ENCODE data around the gene FHIT.

The FHIT gene

DNA sequence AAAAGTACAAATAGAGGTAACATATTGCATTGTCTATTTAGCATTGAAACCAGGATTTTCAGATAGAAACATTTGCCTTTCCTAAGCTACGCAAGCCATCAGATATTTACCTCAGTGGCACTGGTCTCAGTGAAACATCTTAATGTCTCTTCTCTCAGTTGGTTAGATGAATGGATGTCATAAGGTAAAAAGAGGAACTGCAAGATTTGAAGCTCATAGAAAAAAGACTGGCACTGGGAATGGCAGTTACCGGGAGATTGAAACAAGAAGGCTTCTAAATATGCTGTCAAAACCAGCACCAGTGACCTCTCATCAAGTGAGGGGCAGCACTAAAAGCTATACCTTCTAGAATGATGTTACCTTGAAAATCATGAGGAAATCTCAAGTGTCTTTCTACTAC lies 486.4 kb downstream of the FHIT start:
- TF ChIP-seq, protein P1, sequence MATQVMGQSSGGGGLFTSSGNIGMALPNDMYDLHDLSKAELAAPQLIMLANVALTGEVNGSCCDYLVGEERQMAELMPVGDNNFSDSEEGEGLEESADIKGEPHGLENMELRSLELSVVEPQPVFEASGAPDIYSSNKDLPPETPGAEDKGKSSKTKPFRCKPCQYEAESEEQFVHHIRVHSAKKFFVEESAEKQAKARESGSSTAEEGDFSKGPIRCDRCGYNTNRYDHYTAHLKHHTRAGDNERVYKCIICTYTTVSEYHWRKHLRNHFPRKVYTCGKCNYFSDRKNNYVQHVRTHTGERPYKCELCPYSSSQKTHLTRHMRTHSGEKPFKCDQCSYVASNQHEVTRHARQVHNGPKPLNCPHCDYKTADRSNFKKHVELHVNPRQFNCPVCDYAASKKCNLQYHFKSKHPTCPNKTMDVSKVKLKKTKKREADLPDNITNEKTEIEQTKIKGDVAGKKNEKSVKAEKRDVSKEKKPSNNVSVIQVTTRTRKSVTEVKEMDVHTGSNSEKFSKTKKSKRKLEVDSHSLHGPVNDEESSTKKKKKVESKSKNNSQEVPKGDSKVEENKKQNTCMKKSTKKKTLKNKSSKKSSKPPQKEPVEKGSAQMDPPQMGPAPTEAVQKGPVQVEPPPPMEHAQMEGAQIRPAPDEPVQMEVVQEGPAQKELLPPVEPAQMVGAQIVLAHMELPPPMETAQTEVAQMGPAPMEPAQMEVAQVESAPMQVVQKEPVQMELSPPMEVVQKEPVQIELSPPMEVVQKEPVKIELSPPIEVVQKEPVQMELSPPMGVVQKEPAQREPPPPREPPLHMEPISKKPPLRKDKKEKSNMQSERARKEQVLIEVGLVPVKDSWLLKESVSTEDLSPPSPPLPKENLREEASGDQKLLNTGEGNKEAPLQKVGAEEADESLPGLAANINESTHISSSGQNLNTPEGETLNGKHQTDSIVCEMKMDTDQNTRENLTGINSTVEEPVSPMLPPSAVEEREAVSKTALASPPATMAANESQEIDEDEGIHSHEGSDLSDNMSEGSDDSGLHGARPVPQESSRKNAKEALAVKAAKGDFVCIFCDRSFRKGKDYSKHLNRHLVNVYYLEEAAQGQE (IDR thresholded peaks at IDR 0.05; ENCODE audit: insufficient read depth in 1 of 2, low read depth in 2 of 2, low read length in 2 of 2): no peak
- TF ChIP-seq SIN3A (IDR thresholded peaks at IDR 0.05; ENCODE audit: borderline replicate concordance, insufficient read depth, low read length): no peak
- no peak for TF ChIP-seq POLR2AphosphoS5 (IDR thresholded peaks at IDR 0.05; ENCODE audit: low read depth, low read length)
- no peak for TF ChIP-seq FOXP2 (optimal IDR thresholded peaks at IDR 0.05; ENCODE audit: borderline replicate concordance, extremely low read depth, extremely low read length, insufficient read depth)
- no peak for TF ChIP-seq TAF1 (IDR thresholded peaks at IDR 0.05; ENCODE audit: borderline replicate concordance, insufficient read depth, low read length)

DNA sequence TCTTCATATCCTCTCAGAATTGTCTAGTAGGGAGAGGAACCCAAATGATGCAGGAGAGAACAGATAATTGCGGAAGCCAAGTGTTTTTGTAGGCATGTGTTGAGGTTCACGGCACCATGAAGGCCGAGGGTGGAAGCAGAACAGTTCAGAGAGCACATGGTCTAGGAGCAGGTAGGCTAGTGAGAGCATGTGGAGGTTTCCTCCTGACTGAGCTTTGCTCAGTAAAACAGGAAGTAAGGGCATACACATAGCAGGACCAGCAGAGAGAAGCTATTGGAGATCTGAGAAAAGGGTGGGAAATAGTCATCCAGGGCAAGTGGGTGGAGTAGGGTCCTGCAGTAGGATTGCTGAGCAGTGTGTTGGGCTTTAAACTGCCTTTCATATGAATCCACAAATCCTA lies 491.1 kb downstream of the FHIT start:
- TF ChIP-seq POLR2AphosphoS5 (IDR thresholded peaks at IDR 0.05; ENCODE audit: low read depth, low read length) (no peak), TAF1 (IDR thresholded peaks at IDR 0.05; ENCODE audit: borderline replicate concordance, insufficient read depth, low read length) (no peak), SIN3A (IDR thresholded peaks at IDR 0.05; ENCODE audit: borderline replicate concordance, insufficient read depth, low read length) (no peak), FOXP2 (optimal IDR thresholded peaks at IDR 0.05; ENCODE audit: borderline replicate concordance, extremely low read depth, extremely low read length, insufficient read depth) (no peak)
- TF ChIP-seq, protein P1 (IDR thresholded peaks at IDR 0.05; ENCODE audit: insufficient read depth in 1 of 2, low read depth in 2 of 2, low read length in 2 of 2): no peak

- TF ChIP-seq, protein P1 (IDR thresholded peaks at IDR 0.05; ENCODE audit: insufficient read depth in 1 of 2, low read depth in 2 of 2, low read length in 2 of 2): no peak
- TF ChIP-seq TAF1 (IDR thresholded peaks at IDR 0.05; ENCODE audit: borderline replicate concordance, insufficient read depth, low read length): no peak
- no peak for TF ChIP-seq POLR2AphosphoS5 (IDR thresholded peaks at IDR 0.05; ENCODE audit: low read depth, low read length)
- TF ChIP-seq FOXP2 (optimal IDR thresholded peaks at IDR 0.05; ENCODE audit: borderline replicate concordance, extremely low read depth, extremely low read length, insufficient read depth): no peak
- no peak for TF ChIP-seq SIN3A (IDR thresholded peaks at IDR 0.05; ENCODE audit: borderline replicate concordance, insufficient read depth, low read length)
Measured at GRCh38 chr3:60759439-60759838, 491.8 kb downstream of the FHIT start.

DNA sequence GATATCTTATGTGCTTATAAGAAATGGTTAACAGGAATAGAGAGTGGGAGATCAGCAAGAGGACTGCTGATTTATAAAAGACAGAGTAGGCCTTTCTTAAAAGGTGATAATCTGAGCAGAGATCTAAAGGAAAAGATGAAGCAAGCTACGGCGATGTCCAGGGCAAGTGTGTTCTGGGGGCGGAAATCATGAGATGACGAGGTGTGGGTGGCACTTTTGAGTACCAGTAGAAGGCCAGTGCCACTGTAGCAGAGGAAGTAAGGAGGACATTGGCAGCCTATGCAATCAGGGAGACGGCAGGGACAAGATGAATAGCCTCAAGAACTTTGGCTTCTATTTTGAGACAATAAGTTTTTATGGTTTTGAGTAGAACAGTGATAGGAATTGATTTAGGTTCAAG lies 492.4 kb downstream of the FHIT start:
- TF ChIP-seq, protein P1 (IDR thresholded peaks at IDR 0.05; ENCODE audit: insufficient read depth in 1 of 2, low read depth in 2 of 2, low read length in 2 of 2): no peak
- no peak for TF ChIP-seq FOXP2 (optimal IDR thresholded peaks at IDR 0.05; ENCODE audit: borderline replicate concordance, extremely low read depth, extremely low read length, insufficient read depth)
- no peak for TF ChIP-seq SIN3A (IDR thresholded peaks at IDR 0.05; ENCODE audit: borderline replicate concordance, insufficient read depth, low read length)
- no peak for TF ChIP-seq TAF1 (IDR thresholded peaks at IDR 0.05; ENCODE audit: borderline replicate concordance, insufficient read depth, low read length)
- TF ChIP-seq POLR2AphosphoS5 (IDR thresholded peaks at IDR 0.05; ENCODE audit: low read depth, low read length): no peak

DNA sequence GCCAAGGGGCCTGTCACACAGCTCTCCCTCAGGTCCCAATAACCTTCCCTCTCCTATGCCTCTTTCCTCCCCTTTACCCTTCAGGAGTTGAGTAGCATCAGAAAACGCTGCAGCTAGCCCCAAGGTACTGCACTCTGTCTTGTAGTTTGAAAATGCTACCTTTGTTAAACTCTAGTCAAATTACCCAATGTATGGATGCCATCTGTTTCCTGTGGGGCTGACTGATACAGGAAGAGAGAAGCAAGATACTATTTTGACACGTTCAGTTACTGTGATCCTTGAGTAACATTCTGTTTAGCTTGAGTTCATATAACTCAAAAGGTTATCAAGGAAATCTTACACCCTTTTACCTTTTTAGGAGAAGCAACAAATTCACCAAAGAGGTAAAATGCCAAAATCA lies 493.1 kb downstream of the FHIT start:
- no peak for TF ChIP-seq FOXP2 (optimal IDR thresholded peaks at IDR 0.05; ENCODE audit: borderline replicate concordance, extremely low read depth, extremely low read length, insufficient read depth)
- no peak for TF ChIP-seq TAF1 (IDR thresholded peaks at IDR 0.05; ENCODE audit: borderline replicate concordance, insufficient read depth, low read length)
- TF ChIP-seq, protein P1 (IDR thresholded peaks at IDR 0.05; ENCODE audit: insufficient read depth in 1 of 2, low read depth in 2 of 2, low read length in 2 of 2): no peak
- no peak for TF ChIP-seq POLR2AphosphoS5 (IDR thresholded peaks at IDR 0.05; ENCODE audit: low read depth, low read length)
- TF ChIP-seq SIN3A (IDR thresholded peaks at IDR 0.05; ENCODE audit: borderline replicate concordance, insufficient read depth, low read length): no peak
